Smooth muscle cell (in vitro differentiated cells): ENCODE results near the gene CDR2L. TPM values are rescaled to one million over a fixed set of nuclear protein-coding genes. Genes with fewer than 3 reads are reported as not detected.
"Not testable (repeated sequence)": the region's sequence is repeated elsewhere in the genome, so short reads cannot be mapped to it uniquely, and the experiment has no call there.

ENCODE experiments used
- DNase-seq: peaks from one replicate; lab custom pipeline; 2025; ENCODE audit not compliant: unreplicated experiment; lab: John Stamatoyannopoulos, UW
- H2AFZ ChIP-seq: fragments of 200-600 bp; sonication (generic); 2 replicates; pipeline ENCODE4 v1.6.0; 2016; ENCODE audit warnings: antibody characterized with exemption, low read depth, mild to moderate bottlenecking
- H3F3A ChIP-seq: fragments of 200-600 bp; sonication (generic); 2 replicates; pipeline ENCODE4 v1.6.0; 2017; ENCODE audit warnings: antibody characterized with exemption, low read depth
- H3K27ac ChIP-seq: fragments of 200-600 bp; sonication (generic); 2 replicates; pipeline ENCODE4 v1.5.1; 2016; ENCODE audit warnings: low read depth, mild to moderate bottlenecking
- H3K27me3 ChIP-seq: fragments of 200-600 bp; sonication (generic); 2 replicates; pipeline ENCODE4 v1.6.1; 2016; ENCODE audit warnings: low read depth, mild to moderate bottlenecking
- H3K36me3 ChIP-seq: fragments of 200-600 bp; sonication (generic); 2 replicates; pipeline ENCODE4 v1.5.1; 2016; ENCODE audit warnings: low read depth
- H3K4me1 ChIP-seq: fragments of 200-600 bp; sonication (generic); 2 replicates; pipeline ENCODE4 v1.5.1; 2016; ENCODE audit warnings: low read depth
- H3K4me2 ChIP-seq: fragments of 200-600 bp; sonication (generic); 2 replicates; pipeline ENCODE4 v1.6.0; 2016; ENCODE audit warnings: mild to moderate bottlenecking
- H3K4me3 ChIP-seq: fragments of 200-600 bp; sonication (generic); 2 replicates; pipeline ENCODE4 v1.5.1; 2016; ENCODE audit warnings: mild to moderate bottlenecking
- H3K79me2 ChIP-seq: fragments of 200-600 bp; sonication (generic); 2 replicates; pipeline ENCODE4 v1.6.0; 2016; ENCODE audit warnings: low read depth, mild to moderate bottlenecking
- H3K9ac ChIP-seq: fragments of 200-600 bp; sonication (generic); 2 replicates; pipeline ENCODE4 v1.6.0; 2016; ENCODE audit warnings: low read depth
- H3K9me3 ChIP-seq: fragments of 200-600 bp; sonication (generic); replicated peaks from 2 replicates; pipeline ENCODE4 v1.5.1; 2016; ENCODE audit warnings: low read depth
- H4K20me1 ChIP-seq: fragments of 200-600 bp; sonication (generic); 2 replicates; pipeline ENCODE4 v1.6.0; 2016; ENCODE audit warnings: low read depth
- CTCF ChIP-seq: fragments of 200-600 bp; sonication (generic); IDR thresholded peaks from 2 replicates; pipeline ENCODE4 v1.5.1; 2017; ENCODE audit warnings: borderline replicate concordance, mild to moderate bottlenecking, antibody characterized with exemption; ENCODE audit not compliant: insufficient read depth, poor library complexity, severe bottlenecking
- WGBS: methylation state at CpG from one replicate; pipeline ENCODE4 v1.1.7; 2016; ENCODE audit warnings: low lambda C conversion rate; 5-methylcytosine and 5-hydroxymethylcytosine counted together
- polyA plus RNA-seq: library from polyadenylated mRNA; unstranded; fragments of >200 nt; fragmentation: Nextera tagmentation; extraction: Ambion mirVana; gene quantifications from 2 replicates; pipeline ENCODE4 v1.2.1, GENCODE V29; 2016
- total RNA-seq: library from RNA; depleted of rRNA; stranded (reverse); fragments of >200 nt; gene quantifications from 2 replicates; pipeline ENCODE4 v1.2.3, GENCODE V29; 2014

The CDR2L gene
- total and polyA plus RNA-seq, 2 experiments from 2014 or later = 37.8 to 40.7 TPM

- no peak overlapping the region for H3K4me2 ChIP-seq
- H3F3A ChIP-seq = no peaks in the 10 kb centered on the region
- TF ChIP-seq CTCF = no peak
- no peaks in the 10 kb centered on the region for H3K9me3 ChIP-seq
- no peak overlapping the region for H3K4me3 ChIP-seq
- no peak overlapping the region for H2AFZ ChIP-seq
- no peaks in the 10 kb centered on the region for H3K4me1 ChIP-seq
- H3K27ac ChIP-seq = no peak overlapping the region
- DNase-seq = no peak
- peaks cover 3% of the 10 kb centered on the region for H3K36me3 ChIP-seq
- H3K79me2 ChIP-seq = peaks cover 2% of the 10 kb centered on the region
- 90% methylated on average over 3 of the region's 3 CpGs for WGBS
- no peaks in the 10 kb centered on the region for H3K27me3 ChIP-seq
- H4K20me1 ChIP-seq = no peaks in the 10 kb centered on the region
- no peak overlapping the region for H3K9ac ChIP-seq
These were observed 32.3 kb downstream of the CDR2L start for GRCh38 chr17:75019710-75020109.

DNA sequence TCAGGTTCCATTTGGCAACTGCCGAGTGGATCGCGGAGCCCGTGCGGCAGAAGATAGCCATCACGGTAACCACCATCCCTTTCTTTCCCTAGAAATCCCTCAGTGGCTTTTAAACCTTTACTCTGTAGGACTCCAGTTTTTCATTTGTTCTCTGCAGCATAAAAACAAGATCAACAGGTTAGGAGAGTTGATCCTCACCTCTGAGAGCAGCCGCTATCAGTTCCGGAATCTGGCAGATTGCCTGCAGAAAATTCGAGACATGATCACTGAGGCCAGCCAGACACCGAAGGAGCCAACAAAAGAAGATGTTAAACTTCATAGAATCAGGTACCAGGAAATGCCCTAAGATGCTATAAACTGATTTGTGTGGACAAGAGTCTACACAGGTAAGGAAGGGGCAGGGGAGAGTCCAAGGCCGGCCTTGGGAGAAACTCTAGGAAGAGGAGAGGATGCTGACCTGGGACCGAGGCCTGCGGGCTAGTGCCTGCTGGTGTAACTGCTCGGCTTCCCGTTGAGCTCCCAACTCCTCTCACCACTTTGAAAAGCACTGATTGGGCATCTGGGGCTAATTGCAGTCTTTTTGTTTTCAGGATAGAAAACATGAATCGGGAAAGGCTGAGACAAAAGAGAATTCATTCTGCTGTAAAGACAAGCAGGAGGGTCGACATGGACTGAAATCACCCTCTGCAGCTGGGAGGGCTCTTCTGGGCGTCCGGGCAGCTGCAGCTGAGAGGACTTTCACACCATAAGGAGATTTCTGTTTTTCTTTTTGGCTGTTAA is 33.1 kb downstream of the CDR2L start:
- Histone ChIP-seq H3K36me3 (peaks cover 3% of the 10 kb centered on the region), H3K4me1 (no peaks in the 10 kb centered on the region), H4K20me1 (no peaks in the 10 kb centered on the region), H3K4me3 (no peak overlapping the region), H3K9me3 (no peaks in the 10 kb centered on the region), H3F3A (no peaks in the 10 kb centered on the region), H3K27ac (no peak overlapping the region), H2AFZ (no peak overlapping the region), H3K79me2 (no peaks in the 10 kb centered on the region), H3K4me2 (no peak overlapping the region), H3K9ac (no peak overlapping the region), H3K27me3 (no peaks in the 10 kb centered on the region)
- TF ChIP-seq CTCF = no peak
- 81% methylated on average over 19 of the region's 19 CpGs for WGBS
- no peak for DNase-seq

DNA sequence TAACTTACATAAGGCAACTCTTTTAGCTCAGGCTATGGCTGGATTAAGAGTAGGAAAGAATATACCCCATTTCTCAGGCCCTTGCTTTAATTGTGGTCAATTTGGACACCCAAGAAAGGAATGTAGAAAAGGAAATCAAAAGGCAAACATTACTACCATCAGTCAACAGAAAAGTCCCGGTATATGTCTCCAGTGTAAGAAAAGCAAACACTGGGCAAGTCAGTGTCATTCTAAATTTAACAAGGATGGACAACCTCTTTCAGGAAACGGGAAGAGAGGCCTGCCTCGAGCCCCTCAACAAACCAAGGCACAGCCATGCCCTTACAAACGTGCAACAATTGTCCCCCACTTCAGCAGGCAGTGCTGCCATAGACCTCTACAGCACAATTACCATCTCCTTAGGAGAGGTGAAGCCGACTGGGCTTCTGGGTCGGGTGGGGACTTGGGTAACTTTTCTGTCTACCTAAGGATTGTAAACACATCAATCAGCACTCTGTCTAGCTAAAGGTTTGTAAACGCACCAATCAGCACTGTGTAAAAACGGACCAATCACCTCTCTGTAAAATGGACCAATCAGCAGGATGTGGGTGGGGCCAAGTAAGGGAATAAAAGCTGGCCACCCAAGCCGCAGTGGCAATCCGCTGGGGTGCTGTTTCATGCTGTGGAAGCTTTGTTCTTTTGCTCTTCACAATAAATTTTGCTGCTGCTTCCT is 37.4 kb downstream of the CDR2L start:
- H3K4me2 ChIP-seq = no peak overlapping the region
- peaks cover 3% of the 10 kb centered on the region for H3K36me3 ChIP-seq
- H3K27ac ChIP-seq = no peak overlapping the region
- DNase-seq = no peak
- H3K4me1 ChIP-seq = no peaks in the 10 kb centered on the region
- H3K79me2 ChIP-seq = no peaks in the 10 kb centered on the region
- H3F3A ChIP-seq = peaks cover 5% of the 10 kb centered on the region
- no peak overlapping the region for H2AFZ ChIP-seq
- no peaks in the 10 kb centered on the region for H3K27me3 ChIP-seq
- H4K20me1 ChIP-seq = no peaks in the 10 kb centered on the region
- TF ChIP-seq CTCF = no peak
- no peaks in the 10 kb centered on the region for H3K9me3 ChIP-seq
- 95% methylated on average over 10 of the region's 10 CpGs for WGBS
- H3K4me3 ChIP-seq = no peak overlapping the region
- no peak overlapping the region for H3K9ac ChIP-seq

DNA sequence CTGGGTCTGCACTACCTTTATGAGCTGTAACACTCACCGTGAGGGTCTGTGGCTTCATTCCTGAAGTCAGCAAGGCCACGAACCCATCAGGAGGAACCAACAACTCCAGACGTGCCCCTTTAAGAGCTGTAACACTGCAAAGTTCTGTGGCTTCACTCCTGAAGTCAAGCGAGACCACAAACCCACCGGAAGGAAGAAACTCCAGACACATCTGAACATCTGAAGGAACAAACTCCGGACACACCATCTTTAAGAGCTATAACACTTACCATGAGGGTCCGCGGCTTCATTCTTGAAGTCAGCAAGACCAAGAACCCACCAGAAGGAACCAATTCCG is 37.9 kb downstream of the CDR2L start:
- WGBS = 95% methylated on average over 9 of the region's 9 CpGs

GRCh38 chr17:75026650-75027049 is 39.2 kb downstream of the CDR2L start:
- H3K4me2 ChIP-seq, H3K4me3 ChIP-seq, H3F3A ChIP-seq, H3K27me3 ChIP-seq, H3K9me3 ChIP-seq, H3K9ac ChIP-seq, DNase-seq, H4K20me1 ChIP-seq, H3K4me1 ChIP-seq, H3K36me3 ChIP-seq, H3K79me2 ChIP-seq, H2AFZ ChIP-seq: not testable (repeated sequence)
- WGBS = 85% methylated on average over 2 of the region's 2 CpGs
- H3K27ac ChIP-seq = peak overlapping the region; percentile 15

More for the DNA sequence above, 37.9 kb downstream of the CDR2L start:
- H3K79me2 ChIP-seq, H3F3A ChIP-seq, H3K4me1 ChIP-seq, H3K27me3 ChIP-seq, H3K9me3 ChIP-seq, H2AFZ ChIP-seq, H3K9ac ChIP-seq, H3K27ac ChIP-seq, H3K4me2 ChIP-seq, H4K20me1 ChIP-seq, DNase-seq, H3K4me3 ChIP-seq, H3K36me3 ChIP-seq: not testable (repeated sequence)
